H9 (cell line): ENCODE results near the gene ADRM1. TPM values are rescaled to one million over a fixed set of nuclear protein-coding genes. Genes with fewer than 3 reads are reported as not detected.

Experiments used
- DNase-seq: peaks from one replicate; pipeline ENCODE4 v3.0.0-alpha.2; 2017
- H2AFZ ChIP-seq: one replicate; pipeline ENCODE4 v1.6.1; 2013; ENCODE audit warnings: mild to moderate bottlenecking, low read length, control low read depth, moderate library complexity
- H2AK5ac ChIP-seq: 2 replicates; pipeline ENCODE4 v1.6.1; 2013; ENCODE audit warnings: low read length, control low read depth, mixed read lengths; ENCODE audit not compliant: insufficient read length
- H2BK120ac ChIP-seq: one replicate; pipeline ENCODE4 v1.6.1; 2013; ENCODE audit warnings: low read depth, mild to moderate bottlenecking, low read length, control low read depth, inconsistent platforms; ENCODE audit not compliant: poor library complexity, severe bottlenecking
- H2BK12ac ChIP-seq: 2 replicates; pipeline ENCODE4 v1.6.1; 2013; ENCODE audit warnings: low read length, control low read depth, mixed read lengths, low read depth; ENCODE audit not compliant: insufficient read length
- H2BK15ac ChIP-seq: 2 replicates; pipeline ENCODE4 v1.6.1; 2013; ENCODE audit warnings: low read depth, low read length, control low read depth
- H2BK20ac ChIP-seq: one replicate; pipeline ENCODE4 v1.6.1; 2013; ENCODE audit warnings: low read depth, mild to moderate bottlenecking, low read length, control low read depth, inconsistent platforms; ENCODE audit not compliant: poor library complexity, severe bottlenecking
- H2BK5ac ChIP-seq: 2 replicates; pipeline ENCODE4 v1.6.1; 2013; ENCODE audit warnings: low read length, control low read depth, mixed read lengths; ENCODE audit not compliant: insufficient read length
- H3K14ac ChIP-seq: 2 replicates; pipeline ENCODE4 v1.6.1; 2013; ENCODE audit warnings: low read length, control low read depth; ENCODE audit not compliant: insufficient read depth
- H3K18ac ChIP-seq: 2 replicates; pipeline ENCODE4 v1.6.1; 2013; ENCODE audit warnings: low read depth, mild to moderate bottlenecking, mixed read lengths, low read length, control low read depth; ENCODE audit not compliant: insufficient read length
- H3K23ac ChIP-seq: 2 replicates; pipeline ENCODE4 v1.6.1; 2013; ENCODE audit warnings: low read length, control low read depth, mixed read lengths, low read depth; ENCODE audit not compliant: insufficient read length
- H3K23me2 ChIP-seq: 2 replicates; pipeline ENCODE4 v1.6.1; 2013; ENCODE audit warnings: low read depth, mild to moderate bottlenecking, mixed read lengths, low read length, control low read depth; ENCODE audit not compliant: insufficient read length, poor library complexity, severe bottlenecking
- H3K27ac ChIP-seq: 2 replicates; pipeline ENCODE4 v1.5.1; 2013; ENCODE audit warnings: low read length, control low read depth, mixed read lengths, low read depth; ENCODE audit not compliant: insufficient read length
- H3K27me3 ChIP-seq: 2 replicates; pipeline ENCODE4 v1.6.1; 2013; ENCODE audit warnings: low read length, control low read depth, inconsistent platforms; ENCODE audit not compliant: insufficient read depth
- H3K4ac ChIP-seq: 2 replicates; pipeline ENCODE4 v1.6.1; 2013; ENCODE audit warnings: low read depth, mild to moderate bottlenecking, control low read depth, inconsistent platforms, low read length, moderate library complexity
- H3K4me1 ChIP-seq: 2 replicates; pipeline ENCODE4 v1.6.1; 2013; ENCODE audit warnings: low read length, control low read depth, inconsistent platforms; ENCODE audit not compliant: insufficient read depth
- H3K4me2 ChIP-seq: 2 replicates; pipeline ENCODE4 v1.6.1; 2013; ENCODE audit warnings: low read length, control low read depth, mixed read lengths; ENCODE audit not compliant: insufficient read length, insufficient read depth
- H3K56ac ChIP-seq: 2 replicates; pipeline ENCODE4 v1.6.1; 2013; ENCODE audit warnings: low read depth, mild to moderate bottlenecking, mixed read lengths, low read length, control low read depth; ENCODE audit not compliant: insufficient read length
- H3K79me1 ChIP-seq: 2 replicates; pipeline ENCODE4 v1.6.1; 2013; ENCODE audit warnings: low read depth, mild to moderate bottlenecking, moderate library complexity, low read length, control low read depth, inconsistent platforms; ENCODE audit not compliant: insufficient read depth, poor library complexity, severe bottlenecking
- H3K79me2 ChIP-seq: 2 replicates; pipeline ENCODE4 v1.6.1; 2013; ENCODE audit warnings: low read length, control low read depth, inconsistent platforms; ENCODE audit not compliant: insufficient read depth
- H3K9ac ChIP-seq: 2 replicates; pipeline ENCODE4 v1.6.1; 2013; ENCODE audit warnings: low read length, control low read depth, mixed read lengths; ENCODE audit not compliant: insufficient read length; ENCODE audit errors: extremely low read depth
- H3K9me3 ChIP-seq: one replicate; pipeline ENCODE4 v1.6.1; 2013; ENCODE audit warnings: low read depth, low read length, inconsistent platforms; ENCODE audit not compliant: control insufficient read depth
- H3T11ph ChIP-seq: one replicate; pipeline ENCODE4 v1.6.1; 2013; ENCODE audit warnings: mild to moderate bottlenecking, low read length, control low read depth, inconsistent platforms
- H4K20me1 ChIP-seq: one replicate; pipeline ENCODE4 v1.6.1; 2013; ENCODE audit not compliant: control insufficient read depth, insufficient read length, insufficient read depth
- H4K5ac ChIP-seq: 2 replicates; pipeline ENCODE4 v1.6.1; 2013; ENCODE audit warnings: low read depth, mild to moderate bottlenecking, mixed read lengths, low read length, control low read depth; ENCODE audit not compliant: insufficient read length
- H4K8ac ChIP-seq: replicated peaks from 2 replicates; pipeline ENCODE4 v1.6.1; 2013; ENCODE audit warnings: low read length, control low read depth, mixed read lengths, low read depth; ENCODE audit not compliant: insufficient read length
- H4K91ac ChIP-seq: 2 replicates; pipeline ENCODE4 v1.6.1; 2013; ENCODE audit warnings: low read depth, mild to moderate bottlenecking, moderate library complexity, mixed read lengths, low read length, control low read depth; ENCODE audit not compliant: insufficient read length
- H3K27ac Mint-ChIP-seq, 3 experiments: 2 replicates in 2 of 3; 3 replicates in 1 of 3; pipeline ENCODE4 v1.8.0; 2020 to 2021; ENCODE audit warnings: mixed read lengths in 3 of 3, mild to moderate bottlenecking in 1 of 3, moderate library complexity in 1 of 3
- H3K27me3 Mint-ChIP-seq: 2 replicates; pipeline ENCODE4 v1.8.0; 2021; ENCODE audit warnings: low read depth, mild to moderate bottlenecking, moderate library complexity, mixed read lengths
- H3K36me3 Mint-ChIP-seq, 3 experiments: 2 replicates in 2 of 3; 3 replicates in 1 of 3; pipeline ENCODE4 v1.8.0; 2020 to 2021; ENCODE audit warnings: low read depth in 3 of 3, mixed read lengths in 3 of 3; ENCODE audit not compliant: insufficient read depth in 1 of 3
- H3K4me1 Mint-ChIP-seq, 2 experiments: 2 replicates each; pipeline ENCODE4 v1.8.0; 2020; ENCODE audit warnings: mixed read lengths in 2 of 2
- H3K4me3 Mint-ChIP-seq, 2 experiments: 2 replicates in 1 of 2; 3 replicates in 1 of 2; pipeline ENCODE4 v1.8.0; 2020 to 2021; ENCODE audit warnings: mild to moderate bottlenecking in 2 of 2, mixed read lengths in 2 of 2, moderate library complexity in 1 of 2
- H3K9me3 Mint-ChIP-seq, 2 experiments: 2 replicates in 1 of 2; 3 replicates in 1 of 2; pipeline ENCODE4 v1.8.0; 2020; ENCODE audit warnings: mild to moderate bottlenecking in 2 of 2, mixed read lengths in 2 of 2, moderate library complexity in 1 of 2
- CTCF ChIP-seq: fragments of 200-600 bp; sonication (generic); conservative IDR thresholded peaks from 3 replicates; pipeline ENCODE4 v1.8.0; 2021; ENCODE audit warnings: antibody characterized with exemption, mild to moderate bottlenecking
- WGBS: extraction: QIAGEN DNeasy Blood & Tissue Kit; methylation state at CpG from one replicate; pipeline ENCODE4 v1.1.7; 2013; ENCODE audit warnings: missing lambda C conversion rate, low lambda C conversion rate, mixed read lengths; ENCODE audit not compliant: insufficient read length; ENCODE audit errors: extremely low coverage; 5-methylcytosine and 5-hydroxymethylcytosine counted together
- total RNA-seq: library from RNA; stranded (reverse); gene quantifications from 2 replicates; pipeline ENCODE4 v1.2.1, GENCODE V29; 2021

Gene ADRM1
- total RNA-seq, 1 experiment from 2014 or later, result 153 TPM

- H3K27ac Mint-ChIP-seq, result no peak overlapping the region; a peak in 1 of 7 replicates
- Histone ChIP-seq H3K27ac (no peak overlapping the region), H3K18ac (no peak overlapping the region), H3K9ac (no peak overlapping the region), H2AFZ (no peak overlapping the region), H4K20me1 (peaks cover 1% of the 10 kb centered on the region), H4K5ac (no peak overlapping the region), H3K23me2 (no peaks in the 10 kb centered on the region), H2BK20ac (no peak overlapping the region), H3K23ac (no peak overlapping the region), H3K9me3 (no peaks in the 10 kb centered on the region), H2AK5ac (no peak overlapping the region), H3K14ac (no peak overlapping the region), H4K91ac (no peak overlapping the region), H3K27me3 (no peaks in the 10 kb centered on the region), H4K8ac (no peak overlapping the region), H3K79me1 (no peaks in the 10 kb centered on the region), H3K79me2 (no peaks in the 10 kb centered on the region), H2BK5ac (no peak overlapping the region), H3T11ph (no peak overlapping the region), H2BK120ac (no peak overlapping the region), H3K4me1 (no peaks in the 10 kb centered on the region), H3K4me2 (no peak overlapping the region), H3K4ac (no peak overlapping the region), H3K56ac (no peak overlapping the region), H2BK15ac (no peak overlapping the region), H2BK12ac (no peak overlapping the region)
- no CpG with 5 or more reads among the region's 10 CpGs for WGBS
- no peaks in the 10 kb centered on the region; the same call in 1 of the 2 replicates for H3K27me3 Mint-ChIP-seq
- H3K36me3 Mint-ChIP-seq, result peaks cover 37 to 50% (median 48%) of the 10 kb centered on the region in 3 experiments
- no peak overlapping the region for H3K4me3 Mint-ChIP-seq
- H3K4me1 Mint-ChIP-seq, result no peaks in the 10 kb centered on the region
- no peak for DNase-seq
- no peak for TF ChIP-seq CTCF
- peaks cover 6 to 9% of the 10 kb centered on the region in 2 experiments; a peak in 4 of 5 replicates for H3K9me3 Mint-ChIP-seq
These were observed 35.3 kb upstream of the ADRM1 start for GRCh38 chr20:62267543-62267942.
